Esophagus muscularis mucosa (tissue), 4 donors: ENCODE data around the gene SAMD1. TPM values are rescaled to one million over a fixed set of nuclear protein-coding genes. Genes with fewer than 3 reads are reported as not detected.

Experiments
- total RNA-seq, 4 donors: library from RNA; depleted of rRNA; stranded (reverse); fragments of >200 nt; gene quantifications; one replicate each; pipeline versions ENCODE4 v1.1.0 to v1.2.1, GENCODE V29; 2016

The SAMD1 gene
- total RNA-seq, 4 donors from 2014 or later, result 24.1 to 75.6 (median 48.8) TPM

Other genes starting within 250 kb of the SAMD1 start
- not detected for gene NANOS3, start 213.6 kb downstream of the SAMD1 start, total RNA-seq
- gene BRME1, start 184.6 kb downstream of the SAMD1 start, total RNA-seq, result 1 to 10 TPM in 1 of 4 donors, under 1 TPM in 3; 0.42 to 1.1 (median 0.78) TPM
- 10 to 100 TPM; 22.9 to 42.8 (median 33.6) TPM for gene CC2D1A, start 184.6 kb downstream of the SAMD1 start, total RNA-seq
- under 1 TPM in 2 of 4 donors, not detected in 2; 0.66 to 0.69 TPM for gene PODNL1, start 152.3 kb downstream of the SAMD1 start, total RNA-seq
- 10 to 100 TPM in 3 of 4 donors, 1 to 10 TPM in 1; 9.8 to 23.9 (median 13.4) TPM for gene DCAF15, start 138.2 kb downstream of the SAMD1 start, total RNA-seq
- 1 to 10 TPM; 2.9 to 8.9 (median 4.5) TPM for gene RFX1, start 84.4 kb downstream of the SAMD1 start, total RNA-seq
- not detected for gene RLN3, start 62.6 kb downstream of the SAMD1 start, total RNA-seq
- 1 to 10 TPM; 3.0 to 5.5 (median 4.5) TPM for gene IL27RA, start 59.0 kb downstream of the SAMD1 start, total RNA-seq
- under 1 TPM in 2 of 4 donors, not detected in 2; 0.32 to 0.42 TPM for gene PALM3, start 28.7 kb downstream of the SAMD1 start, total RNA-seq
- 10 to 100 TPM in 1 of 4 donors, 1 to 10 TPM in 3; 1.5 to 11.1 (median 7.6) TPM for gene MISP3, start 18.0 kb downstream of the SAMD1 start, total RNA-seq
- gene C19orf67, start 5.0 kb downstream of the SAMD1 start, total RNA-seq, result not detected
- 100 to 1,000 TPM in 2 of 4 donors, 10 to 100 TPM in 2; 76.0 to 125 (median 93.3) TPM for gene PRKACA, start 27.0 kb upstream of the SAMD1 start, total RNA-seq
- gene ASF1B, start 45.8 kb upstream of the SAMD1 start, total RNA-seq, result 1 to 10 TPM in 1 of 4 donors, under 1 TPM in 2, not detected in 1; 0.63 to 1.3 (median 0.65) TPM
- gene ADGRL1, start 115.4 kb upstream of the SAMD1 start, total RNA-seq, result 10 to 100 TPM; 20.8 to 55.1 (median 32.6) TPM